Right lobe of liver (tissue), 6 donors: ENCODE results near the gene ZNF219. TPM values are rescaled to one million over a fixed set of nuclear protein-coding genes. Genes with fewer than 3 reads are reported as not detected.

ENCODE experiments used
- ATAC-seq, 4 donors: fragments of 200-7000 bp; cut with Tn5 transposase; one replicate each; pipeline ENCODE4 v1.9.1; 2020; ENCODE audit warnings: mild to moderate bottlenecking in 4 of 4, moderate library complexity in 4 of 4
- DNase-seq, 3 donors: peaks; one replicate each; pipeline ENCODE4 v3.0.0-alpha.2; 2020
- H3K27ac ChIP-seq, 3 donors: fragments of 200-600 bp; one replicate each; pipeline ENCODE4 v1.8.0; 2022
- H3K27me3 ChIP-seq, 2 donors: fragments of 200-600 bp; one replicate each; pipeline ENCODE4 v1.8.0; 2022
- H3K36me3 ChIP-seq, 4 donors: fragments of 200-600 bp; sonication (generic) in 1 of 4; one replicate each; pipeline versions ENCODE4 v1.5.1 to v1.8.0; 2017 to 2022; ENCODE audit warnings: control low read depth in 1 of 4
- H3K4me1 ChIP-seq, 4 donors: fragments of 200-600 bp; sonication (generic) in 1 of 4; one replicate each; pipeline versions ENCODE4 v1.5.1 to v1.8.0; 2017 to 2022; ENCODE audit warnings: control low read depth in 1 of 4
- H3K4me3 ChIP-seq, 3 donors: fragments of 200-600 bp; one replicate each; pipeline ENCODE4 v1.8.0; 2022
- H3K9me3 ChIP-seq, 4 donors: fragments of 200-600 bp; sonication (generic) in 1 of 4; one replicate each; pipeline versions ENCODE4 v1.5.1 to v1.8.0; 2017 to 2022; ENCODE audit warnings: control low read depth in 1 of 4
- POLR2A ChIP-seq: fragments of 450-650 bp; IDR thresholded peaks from one replicate; pipeline ENCODE4 v1.6.1; 2017; ENCODE audit warnings: antibody characterized with exemption, mild to moderate bottlenecking
- WGBS: methylation state at CpG from one replicate; pipeline ENCODE4 v1.1.6; 2018; ENCODE audit warnings: low coverage, low lambda C conversion rate; ENCODE audit not compliant: insufficient coverage; ENCODE audit errors: missing lambda C conversion rate; 5-methylcytosine and 5-hydroxymethylcytosine counted together
- intact Hi-C, 2 donors: fragments of 100-400 bp; cut with DNase I; formaldehyde crosslinking; loops; one replicate each; pipeline versions ENCODE4 v1.11.2 to v1.14.1; 2022
- total RNA-seq, 6 experiments: library from RNA; depleted of rRNA in 2 of 6; stranded (reverse); fragments of >200 nt in 2 of 6; fragmentation: NEBNext Ultra II Directional in 3 of 6; extraction: Animal tissue kit (Norgen Biotek cat#: 25700) in 3 of 6; gene quantifications; one replicate each; pipeline versions ENCODE4 v1.1.0 to v1.2.4, GENCODE V29; 2016 to 2023
- TF ChIP-seq, protein P1 (sequence below), 4 donors: fragments of 200-600 bp in 3 of 4; fragments of 450-650 bp in 1 of 4; IDR thresholded peaks; one replicate each; pipeline versions ENCODE4 v1.5.1 to v1.8.0; 2016 to 2022; ENCODE audit warnings: antibody characterized with exemption in 4 of 4, mild to moderate bottlenecking in 2 of 4
- donor health status: DM: no; HTN: yes; CAD: no.
- donor health status: DM: no; HTN: no; CAD: no.
- donor health status: DM: no; HTN: no; CAD: no.
- donor health status: DM: no; HTN: yes; CAD: no.
- donor health status: DM: no; HTN: yes; CAD: no.

ZNF219 gene
- total RNA-seq, 6 experiments from 2014 or later, result 6.9 to 20.6 (median 9.3) TPM

- ATAC-seq (no peak), DNase-seq (no peak)
- peaks cover 0 to 25% (median 5%) of the 10 kb centered on the region in 4 donors for H3K4me1 ChIP-seq
These were observed 25.6 kb downstream of the ZNF219 start for GRCh38 chr14:21072781-21073339.

DNA sequence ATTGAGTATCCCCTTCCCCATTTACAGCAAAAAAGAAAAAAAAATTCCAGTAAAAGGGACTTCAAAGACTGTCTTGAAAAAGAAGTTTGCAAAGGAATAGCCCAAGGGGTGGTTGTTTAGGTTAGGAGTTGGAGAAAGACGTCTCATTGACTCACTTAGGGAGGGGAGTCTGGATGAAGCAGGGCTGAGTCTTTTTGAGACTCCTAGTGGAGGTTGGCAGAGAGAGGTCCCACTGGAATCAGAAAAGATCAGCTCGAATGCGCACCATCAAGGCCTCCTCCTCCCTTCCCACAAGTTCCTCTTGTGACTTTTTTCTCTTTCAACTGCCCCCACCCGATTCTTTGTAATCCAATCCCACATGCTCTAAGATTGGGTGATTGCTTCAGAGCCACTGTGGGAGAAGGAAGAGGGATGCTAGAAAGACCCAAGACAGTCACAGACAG, 26.4 kb downstream of the ZNF219 start:
- DNase-seq (no peak), ATAC-seq (no peak)
- H3K27me3 ChIP-seq, result no peaks in the 10 kb centered on the region
- H3K4me1 ChIP-seq, result peaks cover 0 to 25% (median 5%) of the 10 kb centered on the region in 4 donors
- intact Hi-C loops, result no loop called here
- TF ChIP-seq, protein P1, sequence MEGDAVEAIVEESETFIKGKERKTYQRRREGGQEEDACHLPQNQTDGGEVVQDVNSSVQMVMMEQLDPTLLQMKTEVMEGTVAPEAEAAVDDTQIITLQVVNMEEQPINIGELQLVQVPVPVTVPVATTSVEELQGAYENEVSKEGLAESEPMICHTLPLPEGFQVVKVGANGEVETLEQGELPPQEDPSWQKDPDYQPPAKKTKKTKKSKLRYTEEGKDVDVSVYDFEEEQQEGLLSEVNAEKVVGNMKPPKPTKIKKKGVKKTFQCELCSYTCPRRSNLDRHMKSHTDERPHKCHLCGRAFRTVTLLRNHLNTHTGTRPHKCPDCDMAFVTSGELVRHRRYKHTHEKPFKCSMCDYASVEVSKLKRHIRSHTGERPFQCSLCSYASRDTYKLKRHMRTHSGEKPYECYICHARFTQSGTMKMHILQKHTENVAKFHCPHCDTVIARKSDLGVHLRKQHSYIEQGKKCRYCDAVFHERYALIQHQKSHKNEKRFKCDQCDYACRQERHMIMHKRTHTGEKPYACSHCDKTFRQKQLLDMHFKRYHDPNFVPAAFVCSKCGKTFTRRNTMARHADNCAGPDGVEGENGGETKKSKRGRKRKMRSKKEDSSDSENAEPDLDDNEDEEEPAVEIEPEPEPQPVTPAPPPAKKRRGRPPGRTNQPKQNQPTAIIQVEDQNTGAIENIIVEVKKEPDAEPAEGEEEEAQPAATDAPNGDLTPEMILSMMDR (IDR thresholded peaks at IDR 0.05), result no peak
- no peak for TF ChIP-seq POLR2A
- 28% methylated on average over 4 of the region's 4 CpGs for WGBS
- peaks cover 0 to 17% (median 3%) of the 10 kb centered on the region in 4 donors for H3K36me3 ChIP-seq
- no peaks in the 10 kb centered on the region for H3K9me3 ChIP-seq
- peak overlapping the region in 2 of 3 donors; percentile 73 to 75 for H3K4me3 ChIP-seq
- H3K27ac ChIP-seq, result peak overlapping the region; percentile 65 to 72 (median 66)

More at GRCh38 chr14:21072781-21073339, 25.6 kb downstream of the ZNF219 start:
- no peaks in the 10 kb centered on the region for H3K9me3 ChIP-seq
- TF ChIP-seq, protein P1 (IDR thresholded peaks at IDR 0.05), result no peak
- TF ChIP-seq POLR2A, result no peak
- intact Hi-C loops, result no loop called here
- no peak overlapping the region for H3K4me3 ChIP-seq
- H3K27ac ChIP-seq, result no peak overlapping the region
- no CpG with 5 or more reads among the region's 9 CpGs for WGBS
- H3K36me3 ChIP-seq, result peaks cover 0 to 23% (median 6%) of the 10 kb centered on the region in 4 donors
- no peaks in the 10 kb centered on the region for H3K27me3 ChIP-seq

DNA sequence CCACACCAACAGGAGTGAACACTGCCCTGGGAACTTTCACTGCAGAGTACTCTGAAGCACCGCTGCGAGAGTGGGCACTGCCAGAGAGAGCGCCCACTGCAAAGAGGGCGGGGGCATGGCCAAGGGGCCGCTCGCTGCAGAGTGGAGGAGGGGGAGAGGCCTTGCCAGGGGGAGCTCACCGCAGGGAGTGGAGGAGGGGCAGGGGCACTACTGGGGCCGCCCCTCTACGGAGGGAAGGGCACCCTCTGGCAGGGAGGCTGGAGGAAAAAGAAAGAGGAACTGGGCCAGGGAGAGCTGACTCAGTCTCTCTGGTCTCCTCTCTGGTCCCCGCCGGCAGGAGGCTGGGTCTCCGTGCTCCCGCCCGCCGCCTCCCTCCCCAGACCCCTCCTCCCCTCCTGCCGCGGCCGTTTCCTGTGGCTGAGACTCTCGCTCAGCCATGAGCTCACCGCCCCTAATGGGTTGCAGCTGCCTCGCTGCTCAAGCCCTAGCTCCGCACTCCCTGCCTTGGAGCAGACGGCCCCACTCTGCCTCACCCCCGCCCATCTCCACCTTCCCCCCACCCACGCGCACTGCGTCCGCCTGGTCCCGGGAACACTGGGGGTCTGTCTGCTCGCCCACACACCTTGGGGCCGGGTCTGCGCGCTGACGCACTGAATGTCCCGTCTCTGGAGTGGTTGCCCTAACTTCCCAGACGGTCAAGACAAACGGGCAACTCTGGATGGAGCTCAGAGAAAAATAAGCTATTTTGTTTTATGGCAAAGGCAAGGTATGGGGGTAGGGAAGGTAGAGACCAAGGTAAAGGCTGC, 27.0 kb downstream of the ZNF219 start:
- Histone ChIP-seq H3K4me3 (peak overlapping the region; percentile 73 to 75 (median 74)), H3K27ac (peak overlapping the region; percentile 65 to 72 (median 66)), H3K27me3 (no peaks in the 10 kb centered on the region), H3K36me3 (peaks cover 0 to 10% (median 2%) of the 10 kb centered on the region in 4 donors), H3K4me1 (peaks cover 0 to 25% (median 5%) of the 10 kb centered on the region in 4 donors), H3K9me3 (no peaks in the 10 kb centered on the region)
- WGBS, result 0% methylated on average over 18 of the region's 37 CpGs
- intact Hi-C loops, result no loop called here
- peak; percentile 76 to 87 (median 85) for DNase-seq
- ATAC-seq, result peak; percentile 50 to 68 (median 57)
- TF ChIP-seq POLR2A, result no peak
- TF ChIP-seq, protein P1 (IDR thresholded peaks at IDR 0.05), result no peak

GRCh38 chr14:21070610-21071224, 27.7 kb downstream of the ZNF219 start:
- peaks cover 0 to 25% (median 5%) of the 10 kb centered on the region in 4 donors for H3K4me1 ChIP-seq
- WGBS, result 1% methylated on average over 23 of the region's 23 CpGs
- peak overlapping the region; percentile 73 to 75 (median 74) for H3K4me3 ChIP-seq
- peak; percentile 62 to 74 (median 72) for DNase-seq
- no peaks in the 10 kb centered on the region for H3K9me3 ChIP-seq
- peaks cover 0 to 3% (median under 1%) of the 10 kb centered on the region in 4 donors for H3K36me3 ChIP-seq
- intact Hi-C loops, result no loop called here
- peak; percentile 31 to 45 (median 34) for ATAC-seq
- TF ChIP-seq POLR2A, result no peak
- TF ChIP-seq, protein P1 (IDR thresholded peaks at IDR 0.05), result no peak
- no peaks in the 10 kb centered on the region for H3K27me3 ChIP-seq
- H3K27ac ChIP-seq, result peak overlapping the region; percentile 65 to 72 (median 66)
